HEK293T (cell line): Measurements from ENCODE around the gene RNF31.

Experiments
- CTCF ChIA-PET: fragments of 350-600 bp; formaldehyde crosslinking; extraction: SDS; loops from one replicate; lab custom pipeline; 2021; ENCODE audit warnings: antibody characterized with exemption, inconsistent platforms; lab: Yijun Ruan, JAX
- POLR2A ChIA-PET: fragments of 350-600 bp; formaldehyde crosslinking; extraction: SDS; loops from one replicate; lab custom pipeline; 2020; ENCODE audit warnings: antibody characterized with exemption, inconsistent platforms; lab: Yijun Ruan, JAX
- DNase-seq: peaks from one replicate; pipeline ENCODE4 v3.0.0; 2012; ENCODE audit warnings: mixed read lengths; ENCODE audit errors: extremely low spot score
- ARNT ChIP-seq: fragments of 450-650 bp; IDR thresholded peaks from 2 replicates; pipeline ENCODE4 v1.6.1; 2017; ENCODE audit warnings: mild to moderate bottlenecking
- BHLHE40 ChIP-seq: fragments of 450-650 bp; IDR thresholded peaks from 2 replicates; pipeline ENCODE4 v1.6.1; 2016; ENCODE audit warnings: mild to moderate bottlenecking, moderate library complexity, borderline replicate concordance
- CTBP1 ChIP-seq: fragments of 450-650 bp; IDR thresholded peaks from 2 replicates; pipeline ENCODE4 v1.6.1; 2016; ENCODE audit warnings: borderline replicate concordance
- ELF4 ChIP-seq: fragments of 450-650 bp; IDR thresholded peaks from 2 replicates; pipeline ENCODE4 v1.6.1; 2017; ENCODE audit warnings: antibody characterized with exemption
- FOXA1 ChIP-seq: fragments of 450-650 bp; IDR thresholded peaks from 2 replicates; pipeline ENCODE4 v1.6.1; 2016; ENCODE audit warnings: mild to moderate bottlenecking
- FOXK2 ChIP-seq: fragments of 450-650 bp; IDR thresholded peaks from 2 replicates; pipeline ENCODE4 v1.6.1; 2016; ENCODE audit warnings: mild to moderate bottlenecking
- FOXM1 ChIP-seq: fragments of 450-650 bp; IDR thresholded peaks from 2 replicates; pipeline ENCODE4 v1.6.1; 2017; ENCODE audit warnings: mild to moderate bottlenecking, borderline replicate concordance
- HDGF ChIP-seq: fragments of 450-650 bp; IDR thresholded peaks from 2 replicates; pipeline ENCODE4 v1.6.1; 2017; ENCODE audit warnings: antibody characterized with exemption, borderline replicate concordance
- L3MBTL2 ChIP-seq: fragments of 450-650 bp; conservative IDR thresholded peaks from 2 replicates; pipeline ENCODE4 v1.6.1; 2016; ENCODE audit warnings: mild to moderate bottlenecking
- LEF1 ChIP-seq: fragments of 450-650 bp; IDR thresholded peaks from 2 replicates; pipeline ENCODE4 v1.6.1; 2017; ENCODE audit warnings: mild to moderate bottlenecking, borderline replicate concordance
- NFRKB ChIP-seq: fragments of 450-650 bp; IDR thresholded peaks from 2 replicates; pipeline ENCODE4 v1.6.1; 2016; ENCODE audit warnings: mild to moderate bottlenecking, moderate library complexity
- SP1 ChIP-seq: fragments of 450-650 bp; IDR thresholded peaks from 2 replicates; pipeline ENCODE4 v1.6.1; 2017
- SUZ12 ChIP-seq: fragments of 450-650 bp; IDR thresholded peaks from 2 replicates; pipeline ENCODE4 v1.6.1; 2016; ENCODE audit warnings: mild to moderate bottlenecking
- TARDBP ChIP-seq: fragments of 450-650 bp; IDR thresholded peaks from 2 replicates; pipeline ENCODE4 v1.6.1; 2016
- ZNF384 ChIP-seq: fragments of 450-650 bp; IDR thresholded peaks from 2 replicates; pipeline ENCODE4 v1.6.1; 2016
- TF ChIP-seq, protein P1 (sequence below): fragments of 450-650 bp; IDR thresholded peaks from 2 replicates; pipeline ENCODE4 v1.6.1; 2016

RNF31 gene

DNA sequence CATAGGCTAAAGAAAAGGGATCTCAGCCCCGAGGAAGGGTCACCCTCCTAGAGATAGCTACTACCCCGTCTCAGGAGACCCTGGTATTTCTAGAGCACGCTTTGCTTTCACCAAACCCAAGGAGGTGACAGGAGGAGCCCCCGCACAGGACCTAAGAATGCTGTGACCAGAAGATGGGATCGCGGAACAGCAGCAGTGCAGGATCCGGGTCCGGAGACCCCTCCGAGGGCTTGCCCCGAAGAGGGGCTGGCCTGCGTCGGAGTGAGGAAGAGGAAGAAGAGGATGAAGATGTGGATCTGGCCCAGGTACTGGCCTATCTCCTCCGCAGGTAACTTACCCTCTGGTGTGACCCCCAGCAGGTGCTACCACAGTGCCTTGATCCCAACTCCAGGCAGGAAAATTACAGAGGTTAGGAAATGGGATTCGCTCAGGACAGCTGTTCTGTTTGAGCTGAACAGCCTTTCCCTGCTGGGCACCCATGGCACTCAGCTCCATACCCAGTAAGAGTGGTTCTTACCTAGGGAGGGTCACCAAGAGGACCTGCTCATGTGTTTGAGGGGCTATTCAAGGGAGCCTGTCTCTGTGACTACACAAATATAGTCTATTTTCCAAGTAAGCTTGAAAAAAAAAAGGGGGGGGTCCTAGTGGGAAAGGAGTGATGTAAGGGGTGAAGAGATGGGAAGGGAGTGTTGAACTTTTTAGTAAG lies 31.7 kb upstream of the RNF31 start:
- CTCF ChIA-PET: interaction anchor here (0.7 to 3.9 kb wide), 6 partner anchors 24 to 303 kb away, joined by 3 to 30 read pairs (median 4); partner anchors contain the start of genes IRF9 and RNF31
- no peak for TF ChIP-seq ARNT
- no peak for TF ChIP-seq FOXK2
- TF ChIP-seq ELF4: no peak
- no peak for TF ChIP-seq SUZ12
- TF ChIP-seq, protein P1, sequence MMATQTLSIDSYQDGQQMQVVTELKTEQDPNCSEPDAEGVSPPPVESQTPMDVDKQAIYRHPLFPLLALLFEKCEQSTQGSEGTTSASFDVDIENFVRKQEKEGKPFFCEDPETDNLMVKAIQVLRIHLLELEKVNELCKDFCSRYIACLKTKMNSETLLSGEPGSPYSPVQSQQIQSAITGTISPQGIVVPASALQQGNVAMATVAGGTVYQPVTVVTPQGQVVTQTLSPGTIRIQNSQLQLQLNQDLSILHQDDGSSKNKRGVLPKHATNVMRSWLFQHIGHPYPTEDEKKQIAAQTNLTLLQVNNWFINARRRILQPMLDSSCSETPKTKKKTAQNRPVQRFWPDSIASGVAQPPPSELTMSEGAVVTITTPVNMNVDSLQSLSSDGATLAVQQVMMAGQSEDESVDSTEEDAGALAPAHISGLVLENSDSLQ: no peak
- TF ChIP-seq FOXM1: no peak
- TF ChIP-seq L3MBTL2: no peak
- no peak for TF ChIP-seq LEF1
- POLR2A ChIA-PET: interaction anchor here (0.9 to 4.6 kb wide), 23 partner anchors 8 to 794 kb away, joined by 3 to 65 read pairs (median 13); partner anchors contain the start of genes EMC9, IPO4, PCK2 and PSME1

DNA sequence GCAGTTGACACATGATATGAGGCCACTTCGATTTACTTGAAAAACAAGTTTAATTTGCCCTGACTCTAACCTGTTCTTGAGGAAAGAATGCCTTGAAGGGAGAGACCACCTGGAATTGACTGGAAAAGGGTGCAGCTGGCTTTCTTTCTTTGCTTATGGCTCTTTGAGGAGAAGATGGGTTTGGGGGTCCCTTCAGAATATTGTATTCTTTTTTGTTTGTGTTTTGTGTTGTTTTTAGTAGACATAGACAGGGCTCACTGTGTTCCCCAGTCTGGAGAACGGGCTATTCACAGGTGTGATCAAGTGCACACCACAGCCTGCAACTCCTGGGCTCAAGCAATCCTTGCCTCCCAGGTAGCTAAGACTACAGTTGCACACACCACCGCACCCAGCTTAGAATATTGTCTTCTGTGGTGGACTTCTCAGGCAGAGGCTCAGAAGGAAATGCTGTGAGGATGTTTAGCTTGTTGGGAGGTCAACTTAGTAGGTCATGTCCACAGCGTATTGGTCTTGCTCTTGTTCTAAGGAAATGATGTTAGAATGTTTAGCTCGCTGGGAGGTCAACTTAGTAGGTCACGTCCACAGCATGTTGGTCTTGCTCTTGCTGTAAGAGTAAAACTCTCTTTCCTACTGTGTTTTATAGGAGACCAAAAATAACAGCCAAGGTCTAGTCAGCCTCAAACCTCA lies 31.0 kb upstream of the RNF31 start:
- ChIA-PET CTCF (interaction anchor here (0.6 to 3.9 kb wide), 4 partner anchors 8 to 59 kb away, joined by 3 to 30 read pairs (median 3); partner anchors contain the start of genes IRF9 and PSME1), POLR2A (interaction anchor here (1.1 to 4.6 kb wide), 7 partner anchors 20 to 30 kb away, joined by 3 to 56 read pairs (median 12); partner anchors contain the start of genes EMC9, PCK2, PSME1 and PSME2)
- TF ChIP-seq ZNF384: no peak
- TF ChIP-seq FOXA1: no peak
- TF ChIP-seq SUZ12: no peak
- no peak for TF ChIP-seq ELF4
- TF ChIP-seq TARDBP: no peak
- TF ChIP-seq LEF1: no peak
- TF ChIP-seq HDGF: no peak
- TF ChIP-seq, protein P1: no peak
- TF ChIP-seq CTBP1: no peak
- TF ChIP-seq SP1: no peak
- TF ChIP-seq FOXK2: no peak
- TF ChIP-seq NFRKB: no peak
- TF ChIP-seq ARNT: no peak
- no peak for TF ChIP-seq L3MBTL2
- no peak for TF ChIP-seq FOXM1
- no peak for TF ChIP-seq BHLHE40
- no peak for DNase-seq

More for the DNA sequence above, 31.7 kb upstream of the RNF31 start:
- peak; percentile 16 for DNase-seq

GRCh38 chr14:24117179-24117578 lies 30.1 kb upstream of the RNF31 start:
- ChIA-PET CTCF (interaction anchor here (0.6 to 1.0 kb wide), 3 partner anchors 9 to 130 kb away, joined by 3 to 5 read pairs (median 3); partner anchors contain the start of gene PSME1), POLR2A (interaction anchor here (1.1 to 4.6 kb wide), 5 partner anchors 19 to 29 kb away, joined by 3 to 56 read pairs (median 6); partner anchors contain the start of genes EMC9, PCK2, PSME1 and PSME2)
- TF ChIP-seq, protein P1: no peak
- TF ChIP-seq SUZ12 (no peak), CTBP1 (no peak), FOXK2 (no peak)
- DNase-seq: no peak

DNA sequence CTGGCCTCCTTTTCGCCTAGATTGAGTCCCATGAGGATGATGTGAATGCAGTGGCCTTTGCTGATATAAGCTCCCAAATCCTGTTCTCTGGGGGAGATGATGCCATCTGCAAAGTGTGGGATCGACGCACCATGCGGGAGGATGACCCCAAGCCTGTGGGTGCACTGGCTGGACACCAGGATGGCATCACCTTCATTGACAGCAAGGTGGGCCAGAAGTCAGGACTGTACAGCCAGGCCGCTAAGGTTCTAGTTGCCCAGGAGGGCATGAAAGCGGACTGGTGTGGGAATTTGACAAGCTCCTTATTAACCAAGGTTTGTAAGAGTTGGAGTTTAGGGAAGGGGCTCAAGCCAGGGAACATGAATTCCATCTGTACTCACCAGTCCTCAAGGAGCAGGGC lies 27.6 kb upstream of the RNF31 start:
- CTCF ChIA-PET: no interaction called here
- DNase-seq: no peak
- POLR2A ChIA-PET: no interaction called here
- TF ChIP-seq TARDBP (no peak), NFRKB (no peak), ZNF384 (no peak), LEF1 (no peak), SP1 (no peak)
- TF ChIP-seq, protein P1: no peak

- ChIA-PET CTCF (no interaction called here), POLR2A (interaction anchor here (0.6 to 1.2 kb wide), 3 partner anchors 8 to 17 kb away, joined by 3 to 4 read pairs (median 3); partner anchors contain the start of gene PSME1)
- TF ChIP-seq SUZ12: no peak
- TF ChIP-seq CTBP1: no peak
- no peak for DNase-seq
These were observed 26.1 kb upstream of the RNF31 start for GRCh38 chr14:24121210-24121609.

GRCh38 chr14:24122416-24122815 lies 24.9 kb upstream of the RNF31 start:
- no peak for DNase-seq
- TF ChIP-seq NFRKB (no peak), FOXK2 (no peak), CTBP1 (no peak), ARNT (no peak), SUZ12 (no peak), FOXA1 (no peak), ELF4 (no peak), TARDBP (no peak), BHLHE40 (no peak), FOXM1 (no peak), LEF1 (no peak), HDGF (no peak), L3MBTL2 (no peak), ZNF384 (no peak), SP1 (no peak)
- TF ChIP-seq, protein P1: no peak
- POLR2A ChIA-PET: interaction anchor here (0.9 to 3.8 kb wide), 3 partner anchors 8 to 19 kb away, joined by 3 to 25 read pairs (median 3); partner anchors contain the start of genes DCAF11, EMC9 and NRL
- CTCF ChIA-PET: no interaction called here
